HG03196 (cell line): ENCODE measurements around the gene ENG.

ENCODE experiments used
- ATAC-seq: cut with Tn5 transposase; IDR thresholded peaks from one replicate; pipeline ENCODE4 v1.9.1; 2021; ENCODE audit not compliant: unreplicated experiment

ENG gene

GRCh38 chr9:127815512-127816361, 38.7 kb downstream of the ENG start:
- no peak for ATAC-seq

- ATAC-seq, result no peak
Measured at GRCh38 chr9:127814619-127815511, 39.6 kb downstream of the ENG start.

- no peak for ATAC-seq
Measured at GRCh38 chr9:127813686-127814226, 40.7 kb downstream of the ENG start.

- no peak for ATAC-seq
Measured at GRCh38 chr9:127812936-127813675, 41.4 kb downstream of the ENG start.

GRCh38 chr9:127812011-127812410, 42.4 kb downstream of the ENG start:
- ATAC-seq, result no peak

- ATAC-seq, result no peak
Measured at GRCh38 chr9:127810378-127811187, 43.9 kb downstream of the ENG start.

- ATAC-seq, result no peak
Measured at GRCh38 chr9:127809540-127810377, 44.7 kb downstream of the ENG start.

GRCh38 chr9:127809002-127809539, 45.4 kb downstream of the ENG start:
- no peak for ATAC-seq

- ATAC-seq, result no peak
Measured at GRCh38 chr9:127808347-127809001, 46.0 kb downstream of the ENG start.

GRCh38 chr9:127806871-127807270, 47.6 kb downstream of the ENG start:
- no peak for ATAC-seq

GRCh38 chr9:127805620-127806019, 48.8 kb downstream of the ENG start:
- no peak for ATAC-seq

GRCh38 chr9:127803507-127804352, 50.7 kb downstream of the ENG start:
- no peak for ATAC-seq

- ATAC-seq, result peak; percentile 74
Measured at GRCh38 chr9:127802576-127803443, 51.6 kb downstream of the ENG start, which contains the start of gene FPGS. FPGS (plus strand) TSS chr9:127802882; CDS start chr9:127802925, 43 bp downstream.

GRCh38 chr9:127801955-127802575, 52.4 kb downstream of the ENG start:
- ATAC-seq, result no peak

- no peak for ATAC-seq
Measured at GRCh38 chr9:127796852-127797370, 57.5 kb downstream of the ENG start.
